NCI-H748 treated with DMSO at 0.1 percent for 48 hours (cell line): ENCODE data around the gene LRP2.
A peak's percentile ranks its signal among the peaks of the same experiment; 100 is the strongest.
"Not testable (repeated sequence)": the region's sequence is repeated elsewhere in the genome, so short reads cannot be mapped to it uniquely, and the experiment has no call there.

Experiments used
- DNase-seq: peaks from one replicate; lab custom pipeline; 2025; lab: John Stamatoyannopoulos, UW

Gene LRP2

DNA sequence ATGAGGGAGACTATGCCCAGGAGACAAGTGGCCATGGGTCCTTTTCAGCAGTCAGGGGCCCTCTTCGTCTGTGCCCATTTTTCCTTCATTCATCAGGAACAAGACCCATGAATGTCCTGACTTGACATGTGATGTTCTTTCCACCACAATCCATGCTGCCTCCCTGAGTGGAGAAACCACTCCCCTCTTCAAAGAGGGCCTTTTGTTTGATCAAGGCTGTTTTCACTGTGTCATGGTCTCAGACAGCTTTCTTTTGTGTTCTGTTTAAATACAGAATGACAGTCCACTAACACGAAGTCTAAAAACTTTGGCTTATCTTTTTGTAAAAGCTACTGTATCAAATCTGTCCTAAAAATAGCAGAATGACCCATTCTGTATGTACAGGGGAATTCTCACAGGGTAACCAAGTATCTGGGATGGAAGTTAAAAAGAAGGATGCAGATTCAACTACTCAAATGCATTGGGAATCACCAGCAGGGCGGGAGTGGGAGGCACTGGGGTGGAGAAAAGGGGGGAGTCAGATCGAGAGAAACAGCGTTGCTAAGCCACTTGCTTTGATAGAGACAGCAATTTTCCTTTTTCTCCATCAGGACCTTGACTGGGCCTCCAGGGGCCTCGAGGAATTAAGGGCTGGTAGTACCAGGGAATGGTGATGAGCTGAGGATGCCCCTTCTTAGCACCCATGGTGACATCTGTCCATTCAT lies 13.9 kb downstream of the LRP2 start:
- DNase-seq: no peak

DNA sequence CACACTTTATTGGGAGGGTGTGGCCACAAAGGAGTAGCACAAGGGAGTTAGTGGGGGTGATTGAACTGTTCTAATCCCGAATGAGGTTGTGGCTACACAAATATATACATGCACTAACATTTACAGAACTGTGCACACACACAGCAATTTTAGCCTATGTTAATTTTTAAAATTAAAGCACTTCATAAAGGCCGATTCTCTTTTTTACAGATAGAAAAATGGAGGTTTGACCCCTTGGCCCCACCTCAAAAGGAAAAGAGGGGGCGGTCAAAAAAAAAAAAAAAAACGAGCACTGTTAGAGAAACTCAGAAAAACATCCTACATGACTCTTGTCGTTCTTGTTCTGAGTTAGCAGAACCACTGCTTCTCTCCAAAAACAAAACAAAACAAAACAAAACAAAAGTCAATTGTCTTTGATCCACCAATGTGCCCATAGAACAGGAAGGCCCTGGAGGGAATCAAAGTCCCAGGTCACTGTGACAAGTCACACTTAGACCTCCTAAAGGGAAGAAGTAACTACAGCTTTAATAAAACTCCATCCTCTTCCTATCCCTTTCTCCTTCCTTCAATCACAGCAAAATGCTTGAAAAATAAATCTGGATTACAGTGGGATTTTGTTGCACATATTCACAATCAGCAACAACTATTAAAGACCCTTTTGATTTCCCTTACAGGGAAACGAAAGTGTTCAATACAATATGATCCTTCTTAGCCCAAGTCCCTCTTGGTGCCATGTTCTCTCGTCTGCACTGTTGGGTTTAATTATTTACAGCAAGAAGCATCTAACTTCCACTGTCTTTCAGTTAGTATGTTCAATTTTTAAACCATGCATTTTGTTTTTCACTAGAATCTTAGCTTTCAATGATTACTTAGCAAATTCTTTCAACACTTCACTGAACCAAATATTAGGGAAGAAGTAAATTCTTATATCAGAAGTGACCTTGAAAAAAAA lies 16.6 kb downstream of the LRP2 start:
- no peak for DNase-seq

DNA sequence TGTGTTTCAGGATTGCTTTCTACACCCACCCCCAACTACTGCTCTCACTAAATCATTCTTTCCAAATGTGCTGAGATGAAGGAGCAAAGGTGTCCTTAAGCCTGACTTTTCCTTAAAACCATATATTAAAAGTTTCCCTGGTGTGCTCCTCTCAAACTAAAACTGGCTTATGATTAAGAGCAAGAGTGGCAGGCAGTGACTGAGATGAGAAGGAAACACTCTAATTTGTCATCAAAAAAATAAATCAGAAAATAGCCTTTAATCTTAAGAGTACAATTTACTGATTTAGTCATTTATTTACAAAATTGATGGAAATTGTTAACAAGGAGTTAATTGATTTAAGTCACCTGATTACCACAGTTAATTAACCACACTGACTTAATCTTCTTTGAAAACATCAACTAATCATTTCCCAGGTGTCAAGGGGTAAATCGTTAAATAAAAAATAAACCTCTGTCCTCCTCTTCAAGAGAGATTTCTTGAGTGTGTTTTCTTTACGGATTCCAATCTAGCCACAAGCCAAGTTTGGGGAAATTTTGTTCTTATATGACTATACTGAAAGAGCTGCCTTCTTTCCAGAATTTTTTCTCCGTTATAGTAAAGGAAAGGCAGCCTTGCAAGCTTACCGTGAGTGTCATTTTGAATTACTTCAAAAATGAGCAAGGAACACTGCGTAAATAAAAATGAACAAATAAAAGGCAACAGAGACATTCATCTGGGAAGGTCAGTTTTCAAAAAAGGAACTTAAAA lies 17.4 kb downstream of the LRP2 start:
- DNase-seq: no peak

DNA sequence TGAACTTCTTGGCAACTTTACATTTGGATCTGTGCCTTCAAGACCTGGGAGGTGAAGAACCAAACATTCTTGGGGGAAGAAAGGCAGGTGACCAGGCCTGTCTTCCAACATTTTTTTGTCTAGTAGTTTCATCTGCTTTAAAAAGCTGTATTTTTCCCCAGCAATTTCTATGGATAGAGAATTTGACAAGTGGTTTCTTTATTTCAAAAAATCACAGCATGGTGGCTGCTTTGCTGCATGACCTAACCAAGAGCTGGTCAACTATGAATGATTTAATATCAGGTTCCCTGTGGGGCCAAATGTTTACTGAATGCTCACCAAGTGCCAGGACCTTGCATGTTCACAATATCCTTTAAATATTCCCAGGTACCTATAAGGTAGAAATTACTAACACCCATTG lies 19.1 kb downstream of the LRP2 start:
- no peak for DNase-seq

DNA sequence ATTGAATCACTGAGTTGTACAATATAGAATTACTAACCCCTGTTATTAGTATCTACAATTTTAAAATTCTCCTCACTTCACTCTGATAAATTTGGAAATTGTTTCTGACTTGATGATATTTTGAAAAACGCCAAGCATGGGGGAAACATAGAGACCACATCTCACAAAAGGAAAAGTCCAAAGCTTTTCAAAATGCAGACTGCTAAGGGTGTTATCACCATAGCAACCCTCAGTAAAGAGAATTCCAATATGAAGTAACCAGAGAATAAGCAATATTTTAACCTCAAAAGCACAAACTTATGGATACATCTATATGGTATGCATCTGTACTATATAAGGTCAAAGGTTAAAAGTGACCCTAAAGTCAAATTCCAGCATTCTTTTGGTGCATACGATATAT lies 22.7 kb downstream of the LRP2 start:
- no peak for DNase-seq

DNA sequence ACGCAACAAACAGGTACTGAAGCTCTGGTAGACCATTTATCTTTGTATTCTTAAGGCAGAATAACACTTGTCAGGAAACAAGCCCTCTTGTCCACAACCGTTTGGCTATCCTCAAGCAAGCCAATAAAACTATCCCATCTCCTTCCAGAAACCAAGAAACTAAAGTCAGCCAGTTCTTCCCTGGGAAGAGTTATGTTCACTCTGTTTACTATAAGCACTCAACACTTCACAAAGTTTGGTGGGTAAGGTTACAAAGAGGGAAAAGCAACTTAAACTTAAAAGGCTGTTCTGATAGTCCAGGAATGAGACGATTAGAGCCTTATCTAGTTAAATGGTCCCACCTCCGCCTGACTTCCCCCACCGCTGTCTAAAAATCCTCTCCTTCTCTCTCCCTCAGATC lies 25.6 kb downstream of the LRP2 start:
- no peak for DNase-seq

DNA sequence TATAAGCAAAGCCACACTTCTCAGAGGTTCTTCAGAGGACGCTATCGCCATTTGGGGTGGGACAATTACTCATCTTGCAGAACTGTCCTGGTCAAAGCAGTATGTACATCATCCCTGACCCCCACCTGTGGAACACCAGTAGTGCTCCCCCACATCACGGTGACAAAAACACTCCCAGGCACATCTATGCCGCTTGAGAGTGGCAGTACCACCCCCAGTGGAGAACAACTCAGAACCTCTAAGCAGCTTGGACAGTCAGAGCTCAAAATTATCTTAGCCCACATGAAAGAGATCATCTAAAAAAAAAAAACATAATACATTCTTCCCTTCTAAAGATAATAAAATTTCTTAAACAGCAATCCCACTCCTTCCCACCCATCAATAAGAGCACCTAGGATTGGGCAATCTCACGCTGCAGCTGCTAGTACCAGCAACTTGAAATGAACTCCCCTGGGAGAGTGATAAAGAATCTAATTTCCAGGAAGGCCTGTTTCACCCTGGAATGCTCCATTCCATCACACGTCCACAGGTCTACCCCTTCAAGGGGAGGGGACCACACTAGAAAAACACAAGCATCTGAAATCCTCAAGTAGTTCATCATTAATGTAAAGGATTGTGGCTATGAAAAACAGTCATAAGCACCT lies 31.7 kb downstream of the LRP2 start:
- DNase-seq: no peak

DNA sequence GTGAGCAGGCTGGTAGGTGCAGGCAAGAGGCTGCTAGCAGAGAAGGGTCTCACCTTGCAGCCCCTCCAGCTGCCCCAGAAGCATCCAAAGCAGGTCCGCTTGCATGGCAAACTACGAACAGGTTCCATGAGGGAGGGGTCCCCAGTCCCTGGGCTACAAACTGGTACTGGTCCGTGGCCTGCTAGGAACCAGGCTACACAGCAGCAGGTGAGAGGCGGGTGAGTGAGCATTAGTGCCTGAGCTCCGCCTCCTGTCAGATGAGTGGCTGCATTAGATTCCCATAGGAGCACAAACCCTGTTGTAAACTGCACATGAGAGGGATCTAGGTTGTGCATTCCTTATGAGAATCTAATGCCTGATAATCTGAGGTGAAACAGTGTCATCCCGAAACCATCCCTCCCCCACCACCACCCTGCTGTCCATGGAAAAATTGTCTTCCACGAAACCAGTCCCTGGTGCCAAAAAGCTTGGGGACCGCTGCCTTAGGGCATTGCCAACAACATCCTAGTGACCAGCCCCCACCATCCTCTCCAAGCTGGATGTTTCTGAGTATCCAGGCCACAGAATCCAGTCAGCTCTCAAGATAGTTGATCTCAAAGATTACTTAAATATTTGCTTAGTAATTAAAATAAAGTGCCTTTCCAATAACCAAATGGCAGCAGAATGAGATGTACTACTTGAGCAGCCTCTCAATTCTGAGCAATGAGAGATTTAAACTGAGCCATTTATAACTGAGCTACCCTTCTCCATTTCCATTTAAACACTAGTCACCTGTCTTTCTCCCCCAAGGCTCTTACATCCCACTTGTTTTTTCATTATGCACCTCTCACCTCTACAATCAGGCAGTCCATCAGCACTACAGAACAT lies 32.4 kb downstream of the LRP2 start:
- DNase-seq: peak; percentile 98

DNA sequence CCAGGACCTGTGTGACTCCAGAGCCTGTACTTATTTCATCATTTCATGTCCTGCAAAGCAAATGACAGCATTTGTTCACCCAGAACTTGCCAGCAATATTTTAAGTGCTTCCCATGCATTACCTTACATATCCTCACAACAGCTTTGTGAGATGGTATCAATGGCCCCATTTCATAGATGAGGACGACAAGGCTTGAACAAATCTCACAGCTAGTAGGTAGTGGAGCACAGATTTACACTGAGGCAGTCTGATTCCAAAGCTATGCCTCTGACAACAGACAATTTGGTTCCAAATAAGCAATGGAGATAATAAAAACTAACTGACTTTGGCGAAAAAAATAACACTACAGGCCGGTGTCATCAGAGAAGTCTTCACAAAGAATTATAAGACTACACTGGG lies 33.5 kb downstream of the LRP2 start:
- no peak for DNase-seq

DNA sequence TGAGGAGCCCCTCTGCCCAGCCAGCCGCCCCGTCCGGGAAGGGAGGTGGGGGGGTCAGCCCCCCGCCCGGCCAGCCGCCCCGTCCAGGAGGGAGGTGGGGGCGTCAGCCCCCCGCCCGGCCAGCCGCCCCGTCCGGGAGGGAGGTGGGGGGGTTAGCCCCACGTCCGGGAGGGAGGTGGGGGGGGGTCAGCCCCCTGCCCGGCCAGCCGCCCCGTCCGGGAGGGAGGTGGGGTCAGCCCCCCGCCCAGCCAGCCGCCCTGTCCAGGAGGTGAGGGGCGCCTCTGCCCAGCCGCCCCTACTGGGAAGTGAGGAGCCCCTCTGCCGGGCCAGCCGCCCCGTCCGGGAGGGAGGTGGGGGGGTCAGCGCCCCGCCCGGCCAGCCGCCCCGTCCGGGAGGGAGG lies 34.5 kb downstream of the LRP2 start:
- not testable (repeated sequence) for DNase-seq

DNA sequence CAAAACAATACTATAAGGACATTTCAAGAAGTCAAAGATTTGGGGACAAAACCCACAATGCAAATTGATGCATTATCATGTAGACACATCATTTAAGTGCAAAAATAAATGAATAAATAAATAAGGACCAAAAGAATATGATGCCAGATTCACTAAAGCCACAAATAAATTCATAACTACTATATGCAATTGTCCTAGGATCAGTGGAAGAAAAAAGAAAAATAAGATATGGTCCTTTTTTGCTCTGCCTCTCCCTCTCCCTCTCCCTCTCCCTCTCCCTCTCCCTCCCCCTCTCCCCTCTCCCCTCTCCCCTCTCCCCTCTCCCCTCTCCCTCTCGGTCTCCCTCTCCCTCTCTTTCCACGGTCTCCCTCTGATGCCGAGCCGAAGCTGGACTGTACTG lies 36.4 kb downstream of the LRP2 start:
- DNase-seq: not testable (repeated sequence)

DNA sequence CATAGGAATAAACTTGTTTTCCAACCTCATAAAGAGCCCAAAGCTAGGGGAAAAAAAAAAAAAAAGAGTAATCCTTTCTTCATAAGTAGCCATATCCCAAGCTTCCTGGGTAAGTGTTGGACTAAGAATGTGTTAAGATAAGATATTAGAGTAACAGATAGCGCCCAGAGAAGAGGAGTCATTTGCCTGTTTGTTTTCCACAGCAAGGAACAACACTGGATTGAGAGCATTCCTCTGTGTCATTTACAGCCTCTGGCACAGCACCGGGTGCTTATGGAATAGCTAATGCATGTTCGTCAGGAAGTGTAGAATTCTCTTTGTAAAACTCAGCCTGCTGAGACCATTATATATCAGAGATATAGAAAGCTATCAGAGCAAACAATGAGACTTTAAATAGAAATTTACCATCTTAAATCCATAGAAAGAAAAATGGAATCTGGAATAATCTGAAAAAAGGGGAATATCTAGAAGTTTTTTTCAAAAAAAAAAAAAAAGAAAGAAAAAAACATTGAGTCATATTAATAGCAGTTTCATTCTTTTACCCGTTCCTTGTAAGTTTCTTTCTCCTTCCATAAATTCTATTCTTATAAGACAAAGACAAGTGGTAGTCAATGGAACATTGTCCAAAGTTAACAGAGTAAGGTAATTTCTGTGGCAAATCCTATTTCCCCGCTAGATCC lies 37.6 kb downstream of the LRP2 start:
- DNase-seq: no peak

DNA sequence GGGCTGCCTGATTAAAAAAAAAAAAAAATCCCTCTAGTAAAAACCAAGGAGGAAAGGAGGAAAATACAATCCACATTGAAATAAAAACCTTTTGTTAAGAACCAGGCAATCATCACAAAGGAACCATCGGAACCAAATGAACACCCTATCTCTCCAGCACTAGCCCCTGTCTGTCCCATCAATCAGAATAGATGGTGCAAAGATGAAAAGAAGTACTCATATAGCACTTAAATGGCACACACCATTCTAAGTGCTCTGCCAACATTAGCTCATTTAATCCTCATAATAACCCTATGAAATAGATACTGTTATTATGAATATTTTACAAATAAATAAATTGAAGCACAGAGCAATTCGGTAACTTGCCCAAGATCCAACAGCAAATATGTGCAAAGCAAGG lies 38.5 kb downstream of the LRP2 start:
- DNase-seq: no peak

DNA sequence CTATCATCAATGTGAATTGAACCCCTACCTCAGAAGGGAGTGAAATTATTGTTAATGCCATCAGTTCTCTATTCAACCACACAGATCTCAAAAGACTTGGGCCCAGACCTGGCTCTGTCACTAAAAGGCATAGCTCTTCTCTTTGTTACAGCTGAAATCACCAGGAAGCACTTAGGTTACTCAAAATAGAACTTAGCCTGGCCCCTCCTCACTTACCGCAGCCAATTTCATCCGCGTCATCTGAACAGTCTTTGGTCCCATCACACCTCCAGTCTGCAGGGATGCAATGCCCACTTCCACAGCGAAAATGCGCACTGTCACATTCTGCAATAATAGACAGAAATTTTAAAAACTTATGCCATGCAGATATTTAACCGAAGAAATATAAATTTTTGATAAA lies 41.8 kb downstream of the LRP2 start:
- no peak for DNase-seq

DNA sequence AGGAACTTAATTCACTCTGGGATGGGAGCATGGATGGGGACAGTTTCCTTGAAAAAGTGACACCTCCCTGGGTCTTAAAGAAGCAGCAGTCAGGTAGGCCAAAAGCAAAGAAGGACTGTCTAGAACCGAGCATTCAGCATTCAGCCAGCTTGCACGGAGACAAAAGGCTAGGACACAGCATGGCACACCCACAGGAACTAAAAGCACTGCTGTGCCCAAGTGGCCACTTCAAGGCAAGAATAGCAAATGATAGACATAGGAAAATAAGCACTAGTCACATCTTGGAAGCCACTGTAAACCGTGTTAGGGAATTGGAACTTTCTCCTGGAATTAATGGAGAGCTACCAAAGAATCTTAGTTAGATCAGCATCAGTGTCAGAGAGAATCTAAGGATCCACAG lies 47.0 kb downstream of the LRP2 start:
- no peak for DNase-seq

DNA sequence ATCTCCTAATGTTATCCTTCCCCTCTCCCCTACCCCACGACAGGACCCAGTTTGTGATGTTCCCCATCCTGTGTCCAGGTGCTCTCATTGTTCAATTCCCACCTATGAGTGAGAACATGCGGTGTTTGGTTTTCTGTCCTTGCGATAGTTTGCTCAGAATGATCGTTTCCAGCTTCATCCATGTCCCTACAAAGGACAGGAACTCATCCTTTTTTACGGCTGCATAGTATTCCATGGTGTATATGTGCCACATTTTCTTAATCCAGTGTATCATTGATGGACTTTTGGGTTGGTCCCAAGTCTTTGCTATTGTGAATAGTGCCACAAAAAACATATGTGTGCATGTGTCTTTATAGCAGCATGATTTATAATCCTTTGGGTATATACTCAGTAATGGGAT lies 54.0 kb downstream of the LRP2 start:
- DNase-seq: not testable (repeated sequence)

DNA sequence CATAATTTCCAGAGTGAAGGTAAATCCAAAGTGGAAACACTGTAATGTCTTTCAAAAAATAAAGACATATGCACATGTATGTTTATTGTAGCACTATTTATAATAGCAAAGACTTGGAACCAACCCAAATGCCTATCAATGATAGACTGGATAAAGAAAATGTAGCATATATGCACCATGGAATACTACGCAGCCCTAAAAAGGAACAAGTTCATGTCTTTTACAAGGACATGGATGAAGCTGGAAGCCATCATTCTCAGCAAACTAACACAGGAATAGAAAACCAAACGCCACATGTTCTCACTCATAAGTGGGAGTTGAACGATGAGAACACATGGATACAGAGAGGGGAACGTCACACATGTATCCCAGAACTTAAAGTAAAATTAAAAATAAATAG lies 57.6 kb downstream of the LRP2 start:
- not testable (repeated sequence) for DNase-seq

DNA sequence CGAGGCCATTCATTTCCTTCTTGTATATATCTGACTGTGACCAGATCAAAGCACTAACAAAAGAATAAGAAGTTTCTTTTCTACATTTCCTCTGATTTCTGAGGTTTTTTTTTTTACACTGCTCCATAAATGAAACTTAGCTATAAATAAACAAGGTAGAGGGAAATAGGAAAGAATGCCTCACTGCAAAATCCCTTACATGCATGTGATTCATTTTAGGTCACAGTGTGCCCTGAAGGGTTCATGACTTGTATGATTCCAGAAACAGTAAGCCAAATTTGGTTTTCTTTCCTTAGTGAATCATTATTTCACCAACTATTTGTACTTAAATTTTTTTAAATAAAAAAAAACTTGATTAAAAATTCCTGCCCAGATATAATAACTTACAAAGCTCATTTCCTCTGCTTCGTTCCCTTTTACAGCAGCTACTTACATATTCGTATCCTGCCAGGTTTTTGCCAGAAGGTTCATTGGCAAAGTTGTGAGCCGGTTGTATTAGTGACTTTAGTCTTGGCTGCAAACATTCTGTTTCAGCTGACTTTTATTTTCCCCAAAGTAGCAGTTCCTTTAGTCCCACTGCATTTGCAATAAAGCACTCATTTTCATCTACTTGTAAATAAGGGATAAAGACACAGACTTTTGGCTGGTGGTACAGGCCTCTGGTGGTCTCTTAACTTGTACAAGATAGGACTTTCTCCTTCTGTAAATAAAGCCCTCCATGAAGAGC lies 58.6 kb downstream of the LRP2 start:
- no peak for DNase-seq

DNA sequence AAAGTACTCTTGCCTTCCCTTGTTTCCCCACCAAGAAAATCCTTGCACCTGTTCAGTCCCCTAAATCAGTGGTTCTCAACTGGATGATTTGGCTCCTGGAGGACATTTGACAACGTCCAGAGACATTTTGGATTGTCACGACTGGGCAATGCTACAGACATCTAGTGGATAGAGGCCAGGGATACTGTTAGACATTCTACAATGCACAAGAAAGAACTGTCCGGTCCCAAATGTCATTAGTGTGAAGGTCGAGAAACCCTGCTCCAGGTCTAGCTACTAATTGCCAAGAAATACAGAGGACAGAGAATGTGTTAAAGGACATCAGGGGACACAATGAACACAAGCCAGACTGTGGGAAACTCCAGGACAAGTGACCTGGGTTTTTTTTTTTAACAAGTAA lies 60.0 kb downstream of the LRP2 start:
- no peak for DNase-seq
